GM04503 (cell line): Measurements from ENCODE around the gene MRPS34.
"Not testable (repeated sequence)": the region's sequence is repeated elsewhere in the genome, so short reads cannot be mapped to it uniquely, and the experiment has no call there.

Experiments used
- DNase-seq: peaks from one replicate; pipeline ENCODE4 v3.0.0-alpha.2; 2012; ENCODE audit warnings: low read depth

Gene MRPS34

DNA sequence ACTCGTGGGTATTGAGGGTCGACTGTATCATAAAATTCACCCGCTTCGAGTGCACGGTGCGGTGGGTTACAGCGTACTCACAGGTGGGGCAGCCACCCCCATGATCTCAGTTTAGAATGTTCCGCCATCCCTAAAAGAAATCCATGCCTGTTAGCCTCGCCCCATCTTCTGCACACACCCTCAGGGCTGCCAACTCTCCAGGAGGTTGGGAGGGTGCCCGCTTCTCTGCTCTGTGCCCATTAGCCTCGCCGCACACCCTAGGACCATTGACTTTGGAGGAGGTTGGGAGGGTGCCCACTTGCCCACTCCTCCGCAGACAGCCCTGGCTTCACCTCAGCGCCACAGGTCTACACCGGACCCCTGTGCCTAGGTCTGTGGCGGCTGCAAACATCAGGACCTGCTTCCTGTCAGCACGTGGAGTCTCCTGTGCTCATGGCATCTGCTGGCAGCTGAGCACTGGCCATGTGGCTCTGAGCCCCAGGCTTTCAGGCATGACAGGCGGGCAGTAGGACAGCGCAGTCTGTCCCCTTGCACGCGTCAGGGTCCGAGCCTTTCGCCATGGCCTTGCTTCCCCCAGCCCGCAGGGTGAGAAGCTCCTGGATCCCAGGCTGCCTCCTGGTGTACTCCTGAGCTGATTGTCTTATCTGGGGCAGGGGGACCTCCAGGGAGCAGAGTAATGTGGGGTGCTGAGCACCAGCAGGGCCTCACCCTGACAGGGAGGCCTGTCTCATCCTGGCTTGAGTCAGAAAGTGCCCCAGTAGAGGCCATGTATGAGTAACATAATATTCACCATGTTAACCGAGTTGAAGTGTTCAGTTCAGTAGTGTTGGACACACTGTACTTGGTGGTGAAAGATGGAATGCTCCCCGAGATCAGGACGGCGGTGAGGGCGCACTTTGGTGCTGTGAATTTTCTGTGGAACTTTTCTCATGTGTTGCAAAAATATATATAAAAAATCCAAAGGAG lies 23.5 kb downstream of the MRPS34 start:
- DNase-seq, result no peak

DNA sequence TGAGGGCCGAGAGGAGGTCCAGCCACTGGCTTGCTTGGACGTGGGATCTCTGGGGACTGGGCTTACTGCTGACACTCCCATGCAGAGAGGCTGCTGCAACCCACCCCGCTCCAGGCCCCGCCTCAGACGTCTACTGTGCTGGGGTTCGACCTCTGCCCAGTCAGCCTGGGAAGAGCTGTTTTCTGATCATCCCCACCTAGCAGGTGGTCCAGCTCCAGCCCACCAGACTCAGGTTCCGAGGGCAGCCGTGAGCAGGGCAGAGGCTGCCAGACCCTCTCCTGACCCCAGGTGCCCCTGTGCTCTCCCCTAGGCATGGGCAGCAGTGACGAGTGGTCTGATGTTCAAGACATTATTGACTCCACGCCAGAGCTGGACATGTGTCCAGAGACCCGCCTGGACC lies 25.0 kb downstream of the MRPS34 start:
- DNase-seq, result no peak

DNA sequence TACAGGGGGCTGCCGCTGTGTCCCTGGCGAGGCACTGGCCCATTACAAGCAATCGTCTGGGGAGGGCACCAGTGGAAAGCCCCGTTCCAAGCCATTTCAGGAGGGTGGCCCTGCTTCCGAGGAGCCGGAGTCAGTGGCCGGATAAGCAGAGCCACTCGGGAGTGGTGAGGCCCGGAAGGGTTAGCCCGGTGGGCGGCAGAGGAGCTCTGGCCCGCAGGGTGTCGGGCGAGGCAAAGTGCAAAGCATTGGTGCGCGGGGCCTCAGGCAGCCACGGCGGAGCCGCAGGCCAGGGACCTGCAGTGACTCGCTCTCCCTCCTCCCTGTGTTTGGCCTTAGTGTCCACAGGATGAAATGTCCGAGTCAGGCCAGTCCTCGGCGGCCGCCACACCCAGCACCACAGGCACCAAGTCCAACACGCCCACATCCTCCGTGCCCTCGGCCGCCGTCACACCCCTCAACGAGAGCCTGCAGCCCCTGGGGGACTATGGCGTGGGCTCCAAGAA lies 26.2 kb downstream of the MRPS34 start:
- no peak for DNase-seq

DNA sequence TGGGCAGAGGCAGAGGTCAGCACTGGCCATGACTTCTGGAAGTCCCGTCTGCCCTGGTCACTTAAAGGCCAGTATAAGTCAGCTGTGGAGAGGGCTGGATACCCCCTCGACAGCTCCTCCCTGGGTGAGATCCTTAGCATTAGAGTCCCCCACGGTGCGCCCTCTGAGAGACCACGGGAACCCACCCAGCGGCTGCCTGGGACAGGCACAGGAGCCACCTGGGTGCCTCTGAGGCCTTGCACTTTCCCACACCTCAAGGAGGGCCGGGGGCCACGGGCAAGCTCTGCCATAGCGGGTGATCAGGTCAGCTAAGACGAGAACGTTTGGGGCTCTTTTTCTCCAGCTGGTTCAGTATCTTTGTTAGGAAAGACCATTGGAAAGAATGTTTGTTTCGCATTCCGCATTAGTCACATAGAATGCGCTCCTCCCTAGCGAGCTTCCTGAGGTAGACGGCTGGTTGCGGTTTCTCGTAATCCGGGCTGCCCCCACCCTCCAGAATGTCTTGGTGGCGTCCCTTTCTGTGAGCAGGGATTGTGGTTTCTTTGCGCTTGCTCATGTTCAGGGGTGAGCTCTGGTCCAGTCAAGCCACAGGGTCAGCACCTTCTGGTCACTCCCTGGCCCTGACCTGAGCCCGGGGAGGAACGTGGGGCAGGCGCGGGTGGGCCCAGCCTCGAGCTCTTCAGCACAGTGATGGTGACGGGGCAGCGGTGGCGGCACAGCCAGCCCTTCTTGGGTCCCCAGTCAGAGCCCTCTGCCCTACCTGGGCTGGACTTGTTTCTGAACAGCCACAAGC lies 26.8 kb downstream of the MRPS34 start:
- DNase-seq, result no peak

DNA sequence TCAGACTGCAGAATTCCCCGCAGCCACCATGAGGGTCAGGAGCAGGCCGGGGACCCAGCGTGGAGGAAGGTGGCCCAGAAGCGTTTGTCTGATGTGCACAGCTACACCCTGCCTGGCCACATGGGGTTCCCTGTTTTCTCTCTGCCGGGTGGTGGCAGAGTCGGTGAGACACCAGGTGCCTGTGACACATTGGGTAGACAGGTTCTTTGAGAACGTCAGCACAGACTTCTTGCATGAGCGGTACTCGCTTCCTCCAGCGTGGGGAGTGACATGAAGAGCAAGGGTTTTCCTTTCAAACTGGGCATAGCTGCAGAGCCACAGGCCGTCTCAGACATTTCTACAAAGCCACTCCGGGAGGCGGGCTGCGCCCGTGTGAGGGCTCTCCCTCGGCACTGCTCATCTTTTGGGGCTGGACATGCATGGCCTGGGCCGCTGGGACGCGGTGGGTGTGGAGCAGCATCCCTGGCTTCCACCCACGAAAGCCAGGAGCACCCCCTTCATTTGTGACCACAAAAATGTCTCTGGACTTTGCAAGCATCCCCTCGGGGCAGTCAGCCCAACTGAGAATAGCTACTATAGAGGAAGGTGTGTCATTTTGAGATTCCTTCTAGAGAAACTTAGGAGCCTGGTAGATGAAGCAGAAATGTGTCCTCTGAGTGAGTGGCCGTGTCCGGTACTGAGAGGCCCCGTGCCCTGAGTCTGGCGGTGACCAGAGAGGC lies 27.6 kb downstream of the MRPS34 start:
- peak; percentile 35 for DNase-seq

DNA sequence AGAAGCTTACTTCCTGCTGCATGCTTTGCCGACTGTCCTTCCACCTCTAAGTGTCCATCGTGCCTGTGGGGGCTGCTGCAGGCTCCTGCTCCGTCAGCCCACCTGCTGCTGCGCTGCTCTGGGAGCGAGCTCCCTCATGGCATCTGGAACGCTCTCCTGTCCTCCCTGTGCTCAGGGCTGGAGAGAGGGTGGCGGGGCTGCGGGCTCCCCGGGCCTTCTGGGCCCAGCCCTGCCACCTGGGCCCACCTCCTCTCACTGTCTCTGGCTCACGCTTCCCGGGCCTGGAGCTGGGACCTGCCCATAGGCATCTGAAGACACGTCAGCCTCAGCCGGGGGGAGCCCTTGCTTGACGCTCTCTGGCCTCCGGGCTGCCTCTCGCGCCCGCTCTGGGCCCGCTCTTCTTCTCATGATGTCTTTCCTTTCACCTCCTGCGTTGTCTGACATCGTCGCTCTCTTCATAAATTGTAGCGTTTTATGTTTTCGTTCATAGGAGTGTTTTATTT lies 28.5 kb downstream of the MRPS34 start:
- DNase-seq, result no peak

DNA sequence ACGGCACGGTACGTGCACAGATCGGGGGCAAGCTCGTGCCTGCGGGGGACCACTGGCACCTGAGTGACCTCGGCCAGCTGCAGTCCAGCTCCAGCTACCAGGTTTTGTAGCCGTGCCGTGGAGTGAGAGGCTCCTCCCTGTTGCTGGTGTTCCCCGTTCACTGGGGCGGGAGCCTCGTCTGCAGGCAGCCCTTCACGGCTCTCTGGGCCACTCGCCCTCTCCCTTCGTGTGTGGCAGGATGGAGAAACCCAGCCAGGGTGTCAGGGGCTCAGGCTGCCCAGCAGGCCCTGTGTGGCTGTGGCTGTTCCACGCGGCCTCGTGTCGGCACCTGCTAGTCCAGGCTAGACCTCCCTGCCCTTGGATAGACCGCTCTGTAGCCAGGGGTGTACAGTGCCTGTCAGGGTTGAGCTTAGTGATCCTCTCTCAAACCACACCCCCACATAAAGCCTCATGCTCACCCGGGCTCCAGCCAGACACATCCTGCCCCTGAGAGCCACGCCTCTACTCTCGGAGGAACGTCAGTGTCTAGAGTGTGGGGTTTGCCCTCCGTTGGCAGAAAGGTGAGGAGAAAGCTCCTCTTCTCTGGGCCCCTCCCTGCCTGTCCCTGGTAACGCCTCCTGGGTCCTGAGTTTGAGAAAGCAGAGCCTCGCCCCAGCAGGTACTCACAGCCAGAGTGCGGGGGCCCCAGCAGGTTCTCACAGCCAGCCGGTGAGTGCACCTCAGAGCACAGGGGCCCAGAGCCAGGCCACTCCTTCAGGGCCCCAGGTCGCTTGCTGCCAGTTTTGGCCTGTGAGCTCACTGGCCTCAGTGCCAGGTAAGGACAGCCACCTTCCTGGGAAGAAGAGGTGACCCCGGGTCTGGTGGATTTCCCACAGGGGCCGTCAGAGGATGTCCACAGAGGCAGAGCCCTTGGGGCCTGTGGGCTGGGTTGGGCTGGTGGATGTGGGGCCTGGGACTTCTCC lies 29.3 kb downstream of the MRPS34 start:
- no peak for DNase-seq

DNA sequence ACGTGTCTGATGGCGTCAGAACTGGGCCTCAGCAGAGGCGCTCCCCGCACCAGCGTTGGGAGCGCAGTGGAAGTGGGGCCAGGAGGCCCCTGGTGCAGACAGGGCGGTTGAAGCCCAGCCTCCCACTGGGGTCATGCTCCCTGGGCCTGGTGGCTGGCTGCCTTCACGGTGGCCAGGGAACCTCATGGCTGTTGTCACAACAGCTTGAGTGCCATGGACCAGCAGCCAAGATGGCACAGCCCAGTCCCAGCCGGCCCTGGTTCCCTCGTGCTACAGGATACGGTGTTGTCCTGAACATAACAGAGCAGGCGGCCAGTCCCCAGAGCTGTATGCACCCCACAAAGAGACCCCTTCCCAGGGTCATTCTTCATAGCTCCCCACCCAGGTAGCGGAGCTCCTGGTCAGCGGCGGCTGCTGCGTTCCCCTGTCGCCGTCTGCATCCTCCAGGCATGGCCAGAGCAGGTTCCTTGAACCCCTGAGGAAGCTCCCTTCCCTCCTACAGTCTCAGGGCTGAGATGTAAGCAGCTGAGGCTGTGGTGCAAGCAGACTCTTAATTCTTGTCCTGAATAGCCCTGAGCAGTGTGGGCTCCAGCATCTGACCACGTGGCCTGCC lies 31.3 kb downstream of the MRPS34 start:
- DNase-seq, result no peak

DNA sequence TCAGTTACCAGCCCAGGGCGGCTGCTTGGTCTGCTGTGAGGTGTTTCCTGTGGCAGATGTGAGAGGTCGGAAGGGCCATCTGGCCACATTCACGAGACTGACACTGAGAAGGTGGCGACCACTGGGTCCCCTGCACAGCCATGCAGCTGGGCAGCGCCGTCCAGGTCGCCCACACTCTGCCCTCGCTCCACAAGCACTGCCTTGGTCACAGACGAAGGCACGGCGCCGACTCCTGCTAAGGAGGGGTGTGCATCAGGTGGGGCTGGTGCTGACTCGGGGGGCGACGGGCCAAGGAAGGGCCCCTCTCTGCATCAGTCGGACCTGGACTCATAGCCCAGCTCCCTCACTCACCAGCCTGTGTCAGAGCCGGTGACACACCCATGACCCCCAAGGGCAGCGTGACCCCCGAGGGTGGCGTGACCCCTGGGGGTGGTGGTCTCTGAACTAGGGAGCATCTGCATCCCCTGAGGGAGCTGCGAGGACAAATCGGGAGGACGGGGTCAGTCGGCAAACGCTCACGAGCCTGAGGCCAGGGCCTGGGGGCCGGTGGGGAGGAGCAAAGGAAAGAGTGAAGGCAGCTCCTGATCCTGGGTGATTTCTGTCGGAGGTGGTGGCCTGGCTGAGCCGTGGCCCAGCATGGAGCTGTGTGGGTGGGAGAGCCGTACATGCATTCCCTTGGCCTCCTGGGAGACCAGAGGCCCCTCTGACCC lies 32.0 kb downstream of the MRPS34 start:
- DNase-seq, result no peak

DNA sequence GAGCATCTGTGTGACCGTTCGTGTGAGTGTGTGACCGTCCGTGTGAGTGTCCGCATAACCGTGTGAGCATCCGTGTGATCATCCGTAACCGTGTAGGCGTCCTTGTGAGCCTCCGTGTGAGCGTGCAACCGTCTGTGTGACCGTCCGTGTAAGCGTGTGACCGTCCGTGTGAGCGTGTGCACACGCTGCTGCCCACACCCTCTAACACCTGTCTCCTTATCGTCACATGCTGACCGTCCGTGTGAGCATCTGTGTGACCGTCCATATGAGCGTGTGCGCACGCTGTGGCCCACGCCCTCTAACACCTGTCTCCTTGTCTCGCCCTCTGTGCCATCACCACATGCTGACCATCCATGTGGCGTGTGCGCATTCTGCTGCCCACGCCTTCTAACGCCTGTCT lies 32.7 kb downstream of the MRPS34 start:
- no peak for DNase-seq

DNA sequence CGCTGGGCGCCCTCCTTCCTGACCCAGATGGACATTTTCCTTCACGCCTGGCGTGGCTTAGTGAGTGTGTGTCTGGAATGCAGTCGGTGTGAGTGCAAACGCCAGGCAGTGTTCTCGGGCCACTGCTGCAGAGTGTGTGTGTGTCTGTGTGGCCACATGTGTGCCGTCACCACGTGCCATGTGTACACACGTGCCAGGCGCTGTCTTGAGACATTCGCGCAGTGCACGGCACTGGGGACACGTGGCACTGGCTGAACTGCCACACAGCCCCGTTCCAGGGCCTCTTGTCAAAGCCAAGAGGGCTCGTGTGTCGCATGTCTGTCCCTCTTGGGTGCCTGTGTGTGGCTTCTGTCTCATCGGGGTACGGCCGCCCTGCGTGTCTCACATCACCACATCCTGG lies 38.1 kb downstream of the MRPS34 start:
- DNase-seq, result no peak

DNA sequence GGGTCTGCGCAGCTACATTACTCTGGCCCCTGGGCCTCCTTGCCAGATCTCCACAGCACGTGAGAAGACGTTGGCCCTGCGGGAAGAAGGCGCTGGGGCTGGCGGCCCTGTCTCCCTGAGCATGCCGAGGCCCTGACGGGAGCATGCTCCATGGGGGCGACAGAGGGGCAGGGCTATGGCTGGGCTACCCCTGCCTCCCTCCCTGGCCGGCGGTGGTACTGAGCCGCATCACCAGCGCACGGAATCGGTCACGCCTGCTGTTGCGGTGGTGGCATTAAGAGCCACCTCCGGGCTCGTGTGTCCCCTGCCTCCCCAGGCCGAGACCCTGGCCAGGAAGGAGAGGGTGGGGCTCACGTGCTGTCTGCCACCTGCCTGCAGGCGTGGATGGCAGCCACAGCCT lies 38.8 kb downstream of the MRPS34 start:
- no peak for DNase-seq

DNA sequence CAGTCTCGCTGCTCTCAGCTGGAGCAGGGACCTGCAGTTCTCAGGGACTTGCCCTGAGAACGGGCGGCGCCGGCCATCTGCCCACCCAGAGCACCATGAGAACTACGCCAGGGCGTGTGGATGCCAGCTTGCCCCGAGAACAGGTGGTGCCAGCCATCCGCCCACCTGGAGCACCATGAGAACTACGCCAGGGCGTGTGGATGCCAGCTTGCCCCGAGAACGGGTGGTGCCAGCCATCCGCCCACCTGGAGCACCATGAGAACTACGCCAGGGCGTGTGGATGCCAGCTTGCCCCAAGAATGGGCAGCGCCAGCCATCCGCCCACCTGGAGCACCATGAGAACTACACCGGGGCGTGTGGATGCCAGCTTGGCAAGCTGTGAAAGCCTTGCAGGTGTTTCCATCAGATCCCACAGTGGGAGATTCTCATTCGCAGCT lies 40.4 kb downstream of the MRPS34 start:
- DNase-seq, result not testable (repeated sequence)

DNA sequence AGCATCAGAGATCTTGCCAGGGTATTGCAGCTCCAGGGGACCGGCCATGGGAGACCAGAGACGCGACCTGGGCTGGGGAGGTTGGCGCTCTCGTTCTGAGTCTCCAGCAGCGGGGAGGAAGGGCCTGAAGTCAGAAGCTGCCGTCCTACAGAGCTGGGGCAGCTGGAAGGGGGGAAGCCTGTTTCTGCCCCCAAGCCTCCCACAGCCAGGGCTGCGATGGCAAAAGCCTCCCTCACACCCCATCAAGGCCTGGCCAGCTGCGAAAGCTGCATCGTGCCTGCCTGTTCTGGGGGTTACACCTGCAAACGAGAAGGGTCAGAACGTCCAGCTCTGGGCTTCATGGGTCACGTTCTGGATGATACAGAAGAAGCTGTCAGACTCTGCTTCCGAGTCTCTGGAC lies 40.9 kb downstream of the MRPS34 start:
- DNase-seq, result no peak

DNA sequence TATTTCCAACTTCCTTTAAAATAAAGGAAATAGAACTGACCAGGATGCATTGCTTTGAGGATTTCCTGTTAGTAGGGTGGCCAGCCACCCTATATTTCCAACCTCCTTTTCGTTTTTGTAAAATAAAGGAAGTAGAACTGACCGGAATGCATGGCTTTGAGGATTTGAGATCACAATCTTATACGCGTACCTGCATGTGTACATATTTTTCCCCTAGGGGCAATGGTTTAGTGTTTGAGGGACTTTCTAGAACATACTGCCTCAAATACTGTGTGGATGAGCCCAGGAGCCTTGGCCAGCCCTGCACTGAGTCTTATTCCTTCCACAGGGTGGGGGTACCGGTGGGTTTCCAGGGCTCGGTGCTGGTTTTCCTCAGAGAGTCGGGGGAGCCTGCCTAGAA lies 41.3 kb downstream of the MRPS34 start:
- no peak for DNase-seq

DNA sequence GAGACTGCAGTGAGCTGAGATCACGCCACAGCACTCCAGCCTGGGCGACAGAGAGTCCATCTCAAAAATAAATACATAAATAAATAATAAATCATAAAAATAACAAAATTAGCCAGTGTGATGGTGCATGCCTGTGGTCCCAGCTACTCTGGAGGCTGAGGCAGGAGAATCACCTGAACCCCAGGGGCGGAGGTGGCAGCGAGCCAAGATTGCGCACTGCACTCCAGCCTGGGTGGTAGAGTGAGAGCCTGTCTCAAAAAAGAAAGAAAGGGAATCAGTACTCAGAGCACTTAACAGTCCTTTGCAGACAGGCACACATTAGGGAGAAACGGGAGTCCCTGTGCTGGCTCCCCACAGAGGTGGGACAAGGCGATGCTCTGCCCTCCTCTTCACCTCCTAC lies 41.9 kb downstream of the MRPS34 start:
- no peak for DNase-seq

DNA sequence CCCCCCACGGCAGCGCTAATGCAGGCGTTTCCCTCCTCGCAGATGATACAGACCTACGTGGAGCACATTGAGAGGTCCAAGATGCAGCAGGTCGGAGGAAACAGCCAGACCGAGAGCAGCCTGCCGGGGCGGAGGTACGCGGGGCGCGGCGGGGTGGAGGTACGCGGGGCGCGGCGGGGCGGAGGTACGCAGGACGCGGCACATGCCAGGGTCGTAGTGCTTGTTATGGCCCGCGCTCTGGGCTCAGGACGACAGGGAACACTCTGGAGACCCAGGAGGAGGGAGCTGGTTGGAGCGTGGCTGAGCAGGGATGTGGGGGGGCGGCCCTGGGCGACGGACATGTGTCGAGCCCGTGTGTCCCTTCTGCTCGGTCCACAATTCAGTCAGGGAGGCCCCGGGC lies 43.5 kb downstream of the MRPS34 start:
- DNase-seq, result no peak

DNA sequence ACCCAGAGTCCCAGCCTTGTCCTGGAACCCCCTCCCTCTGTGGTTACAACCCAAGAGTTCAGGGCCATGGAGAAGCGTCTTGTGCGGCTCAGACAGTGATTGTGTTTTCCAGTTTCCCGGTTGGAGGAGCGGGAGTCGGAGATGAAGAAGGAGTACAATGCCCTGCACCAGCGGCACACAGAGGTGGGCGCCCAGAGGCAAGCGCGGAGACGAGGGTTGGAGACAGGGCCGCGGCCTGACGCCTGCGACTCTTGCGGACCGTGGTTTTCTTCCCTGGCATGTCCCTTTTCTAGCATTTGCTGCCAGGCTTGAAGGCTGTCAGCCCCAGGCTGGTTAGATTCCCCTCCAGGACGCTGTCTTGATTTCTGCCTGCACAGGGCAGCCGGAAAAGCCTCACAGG lies 43.9 kb downstream of the MRPS34 start:
- DNase-seq, result no peak
